Peyer's patch (tissue), 4 donors: Measurements from ENCODE around the gene KCNMA1.

ENCODE experiments used
- POLR2A ChIP-seq, 2 donors: fragments of 450-650 bp; IDR thresholded peaks; one replicate each; pipeline ENCODE4 v1.5.1; 2017; ENCODE audit warnings: antibody characterized with exemption in 2 of 2, mild to moderate bottlenecking in 2 of 2, moderate library complexity in 2 of 2
- TF ChIP-seq, protein P1 (sequence below), 6 experiments: fragments of 450-650 bp in 4 of 6; fragments of 200-600 bp in 2 of 6; sonication (generic) in 1 of 6; IDR thresholded peaks; one replicate each; pipeline ENCODE4 v1.5.1; 2017 to 2019; ENCODE audit warnings: antibody characterized with exemption in 6 of 6, mild to moderate bottlenecking in 3 of 6, moderate library complexity in 1 of 6

DNA sequence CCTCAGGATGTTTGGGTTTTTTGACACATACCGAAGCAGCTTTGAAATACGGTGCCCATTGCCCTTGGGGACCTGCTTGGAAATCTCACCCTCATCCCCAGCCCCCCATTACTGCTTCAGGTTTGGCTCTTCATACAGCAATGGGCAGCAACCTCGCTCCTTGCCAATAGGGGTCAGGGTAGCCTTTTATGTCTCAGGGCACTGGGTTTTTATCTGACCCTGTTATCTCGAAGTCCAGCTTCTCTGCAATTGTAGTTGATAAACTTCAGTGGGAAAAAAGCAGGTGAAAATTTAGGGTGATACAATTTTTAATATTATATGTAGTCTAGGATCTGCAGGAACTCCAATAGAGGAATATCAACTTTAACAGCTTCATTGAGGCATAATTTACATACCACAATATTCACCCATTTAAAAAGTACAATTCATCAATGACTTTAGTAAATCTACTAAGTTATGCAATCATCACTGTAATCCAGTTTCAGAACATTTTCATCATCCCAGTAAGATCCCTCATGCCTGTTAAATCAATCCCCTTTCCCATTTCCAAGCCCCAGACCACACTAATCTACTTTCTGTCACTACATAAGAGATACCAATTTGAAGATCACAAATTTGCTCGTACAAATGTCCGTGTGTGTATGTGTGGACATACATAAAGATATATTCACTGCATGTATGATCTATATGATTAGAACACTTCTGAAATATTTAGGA, 386.2 kb downstream of the KCNMA1 start:
- TF ChIP-seq, protein P1, sequence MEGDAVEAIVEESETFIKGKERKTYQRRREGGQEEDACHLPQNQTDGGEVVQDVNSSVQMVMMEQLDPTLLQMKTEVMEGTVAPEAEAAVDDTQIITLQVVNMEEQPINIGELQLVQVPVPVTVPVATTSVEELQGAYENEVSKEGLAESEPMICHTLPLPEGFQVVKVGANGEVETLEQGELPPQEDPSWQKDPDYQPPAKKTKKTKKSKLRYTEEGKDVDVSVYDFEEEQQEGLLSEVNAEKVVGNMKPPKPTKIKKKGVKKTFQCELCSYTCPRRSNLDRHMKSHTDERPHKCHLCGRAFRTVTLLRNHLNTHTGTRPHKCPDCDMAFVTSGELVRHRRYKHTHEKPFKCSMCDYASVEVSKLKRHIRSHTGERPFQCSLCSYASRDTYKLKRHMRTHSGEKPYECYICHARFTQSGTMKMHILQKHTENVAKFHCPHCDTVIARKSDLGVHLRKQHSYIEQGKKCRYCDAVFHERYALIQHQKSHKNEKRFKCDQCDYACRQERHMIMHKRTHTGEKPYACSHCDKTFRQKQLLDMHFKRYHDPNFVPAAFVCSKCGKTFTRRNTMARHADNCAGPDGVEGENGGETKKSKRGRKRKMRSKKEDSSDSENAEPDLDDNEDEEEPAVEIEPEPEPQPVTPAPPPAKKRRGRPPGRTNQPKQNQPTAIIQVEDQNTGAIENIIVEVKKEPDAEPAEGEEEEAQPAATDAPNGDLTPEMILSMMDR (IDR thresholded peaks at IDR 0.05), result peak in 4 of 6 experiments; percentile 11 to 27 (median 19)
- no peak for TF ChIP-seq POLR2A (IDR thresholded peaks at IDR 0.05)
